NCI-H226 (cell line): ENCODE results near the gene DNAH10.
"Not testable (repeated sequence)": the region's sequence is repeated elsewhere in the genome, so short reads cannot be mapped to it uniquely, and the experiment has no call there.

Source experiments
- DNase-seq: peaks from one replicate; pipeline ENCODE4 v3.0.0-alpha.2; 2015

The DNAH10 gene

DNA sequence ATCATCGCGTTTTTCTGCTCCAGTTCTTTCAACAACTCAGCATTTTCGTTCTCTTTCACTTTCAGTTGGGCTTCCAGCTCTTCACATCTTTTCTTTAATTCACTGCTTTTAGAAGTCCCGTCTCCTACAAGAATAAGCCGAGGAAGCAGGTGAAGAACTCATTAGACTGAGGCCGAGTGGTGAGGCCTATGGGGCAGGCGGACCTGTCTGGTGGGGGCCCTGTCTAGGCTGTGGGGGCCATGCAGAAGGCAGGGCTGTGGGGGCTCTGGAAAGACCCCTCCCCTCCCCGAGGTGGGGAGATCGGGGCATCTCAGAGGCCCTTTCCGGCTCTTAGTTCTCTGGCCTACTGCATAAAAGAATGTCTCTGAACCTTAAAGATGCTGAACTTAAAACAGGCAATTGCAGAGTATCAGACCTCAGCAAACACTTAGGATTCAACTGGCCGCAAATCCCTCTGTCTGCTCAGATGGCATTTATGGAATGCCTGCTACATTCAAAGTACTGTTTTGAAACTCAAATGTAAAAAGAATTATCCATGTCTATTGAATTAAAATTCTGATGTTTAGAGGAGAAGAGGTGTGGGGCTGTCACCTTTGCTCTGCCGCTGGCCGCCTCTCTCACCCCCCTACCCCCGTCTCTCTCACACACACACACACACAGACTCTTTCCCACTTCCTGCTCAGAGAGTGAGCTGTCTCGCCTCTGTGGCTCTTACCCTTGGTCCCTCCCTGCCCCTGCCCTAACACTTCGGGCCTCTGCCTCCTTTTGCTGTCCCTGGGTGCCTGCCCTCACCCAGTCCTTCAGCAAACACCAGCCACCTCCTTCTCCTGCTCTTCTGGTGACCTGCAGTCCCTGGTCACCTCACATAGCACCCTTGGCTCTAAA is 175.8 kb downstream of the DNAH10 start:
- no peak for DNase-seq

DNA sequence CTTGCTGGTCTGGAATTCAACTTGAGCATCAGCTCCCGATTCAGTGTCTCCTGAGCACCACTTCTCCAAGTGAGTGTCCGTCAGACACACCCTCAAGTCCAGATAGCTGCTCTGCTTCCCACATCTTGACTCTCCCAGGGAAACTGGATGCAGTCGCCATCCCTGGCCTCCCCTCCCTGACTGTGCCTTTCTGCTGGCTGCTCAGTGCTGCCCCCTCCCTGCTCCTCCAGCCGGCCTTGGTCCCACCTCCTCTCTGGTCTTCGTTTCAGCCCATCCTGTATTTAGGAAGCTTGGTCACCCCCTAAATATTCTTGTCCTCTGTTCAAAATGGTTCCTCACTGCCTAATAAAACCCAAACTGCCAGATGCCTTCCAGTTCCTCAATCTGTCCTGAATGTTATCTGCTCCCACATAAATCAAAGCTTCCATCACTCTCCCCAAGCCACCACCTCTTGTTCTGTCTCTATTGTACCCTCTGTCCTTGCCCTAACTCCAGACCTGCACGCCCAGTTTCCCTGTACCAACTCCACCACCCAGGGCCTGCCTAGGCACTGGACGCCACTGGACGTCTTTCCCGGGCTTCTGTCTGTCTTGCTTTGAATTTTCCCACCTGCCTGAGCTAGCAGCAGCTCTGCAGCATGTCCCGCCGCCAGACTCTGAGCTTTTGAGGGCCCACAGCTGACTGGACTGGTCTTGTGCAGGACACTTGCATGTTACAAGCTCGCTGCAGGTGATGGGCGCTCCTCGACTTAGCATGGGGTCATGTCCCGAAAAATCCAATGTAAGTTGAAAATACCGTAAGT is 176.8 kb downstream of the DNAH10 start:
- DNase-seq = no peak

DNA sequence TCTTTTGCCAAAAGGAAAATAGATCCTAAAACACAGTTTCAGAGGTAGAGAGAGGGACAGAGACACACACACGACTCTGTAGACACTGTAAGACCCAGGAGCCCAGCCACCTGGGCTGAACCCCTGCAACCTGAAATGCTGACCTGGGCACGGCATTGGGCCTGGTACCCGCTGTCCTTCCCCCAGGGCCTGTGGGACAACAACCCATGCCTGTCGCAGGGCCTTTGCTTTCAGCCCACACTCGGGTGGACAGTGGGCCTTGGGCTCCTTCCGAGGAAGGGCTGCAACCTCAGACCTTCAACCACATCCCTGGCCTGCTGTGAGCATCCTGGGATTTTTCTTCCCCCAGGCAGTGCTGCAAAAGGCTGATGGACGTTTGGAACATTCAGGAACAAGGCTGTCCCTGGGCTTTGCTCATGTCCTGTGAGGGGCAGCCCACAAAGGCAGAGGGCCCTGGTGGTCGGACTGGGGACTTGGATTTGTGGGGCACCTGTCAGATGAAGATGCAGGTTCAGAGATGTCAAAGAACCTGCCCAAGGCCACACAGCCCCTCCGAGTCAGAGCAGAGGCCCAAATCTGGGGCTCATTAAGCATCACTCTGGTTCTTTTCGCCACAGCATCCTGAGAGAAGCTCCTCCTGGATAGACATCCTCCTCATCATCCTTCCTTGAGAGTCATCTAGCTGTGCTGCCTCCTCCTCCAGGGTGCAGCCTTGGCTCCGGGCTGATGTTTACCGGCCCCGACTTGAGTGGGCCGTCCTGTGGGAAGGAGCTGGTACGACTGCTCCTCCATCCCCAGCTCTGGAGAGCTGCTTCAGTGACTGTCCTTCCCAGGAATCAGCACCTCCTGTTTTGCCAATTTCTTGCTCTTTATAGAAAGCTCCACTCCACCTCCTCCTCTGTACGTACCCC is 177.9 kb downstream of the DNAH10 start:
- DNase-seq = no peak

DNA sequence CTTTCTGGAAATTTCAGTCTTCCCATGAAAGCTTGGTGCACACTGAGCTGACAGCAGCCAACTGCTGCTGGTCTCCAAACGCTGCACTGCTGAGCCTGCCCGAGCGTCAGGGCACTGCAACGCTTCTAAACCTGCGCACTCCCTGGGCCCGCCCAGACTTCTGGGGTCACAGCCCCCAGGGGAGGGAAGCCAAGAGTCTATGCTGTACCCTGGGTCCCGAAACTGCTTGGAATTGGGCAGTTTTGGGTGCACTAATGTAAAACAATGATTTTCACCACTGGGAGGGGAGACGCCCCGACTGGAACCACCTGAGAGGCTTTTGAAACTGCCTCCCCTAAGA is 178.5 kb downstream of the DNAH10 start:
- DNase-seq = no peak

DNA sequence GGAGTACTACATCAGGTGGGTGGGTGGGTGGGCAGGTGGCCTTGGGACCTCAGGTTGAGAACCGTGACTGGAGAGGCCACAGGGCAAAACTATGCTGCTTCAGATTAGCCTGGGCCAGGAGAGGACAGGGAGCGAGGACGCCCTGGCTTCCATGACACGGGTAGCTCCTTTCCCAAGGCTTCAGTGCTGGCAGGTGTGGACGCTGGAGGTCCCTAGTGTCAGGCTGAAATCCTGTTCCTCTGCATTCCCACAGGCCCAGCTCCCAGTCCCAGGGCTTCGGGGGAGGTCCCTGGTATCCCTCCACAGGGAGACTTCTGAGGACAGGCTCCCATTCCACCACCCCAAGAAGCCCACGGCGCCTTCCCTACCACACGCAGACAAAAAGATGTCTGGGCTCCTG is 178.9 kb downstream of the DNAH10 start:
- no peak for DNase-seq

DNA sequence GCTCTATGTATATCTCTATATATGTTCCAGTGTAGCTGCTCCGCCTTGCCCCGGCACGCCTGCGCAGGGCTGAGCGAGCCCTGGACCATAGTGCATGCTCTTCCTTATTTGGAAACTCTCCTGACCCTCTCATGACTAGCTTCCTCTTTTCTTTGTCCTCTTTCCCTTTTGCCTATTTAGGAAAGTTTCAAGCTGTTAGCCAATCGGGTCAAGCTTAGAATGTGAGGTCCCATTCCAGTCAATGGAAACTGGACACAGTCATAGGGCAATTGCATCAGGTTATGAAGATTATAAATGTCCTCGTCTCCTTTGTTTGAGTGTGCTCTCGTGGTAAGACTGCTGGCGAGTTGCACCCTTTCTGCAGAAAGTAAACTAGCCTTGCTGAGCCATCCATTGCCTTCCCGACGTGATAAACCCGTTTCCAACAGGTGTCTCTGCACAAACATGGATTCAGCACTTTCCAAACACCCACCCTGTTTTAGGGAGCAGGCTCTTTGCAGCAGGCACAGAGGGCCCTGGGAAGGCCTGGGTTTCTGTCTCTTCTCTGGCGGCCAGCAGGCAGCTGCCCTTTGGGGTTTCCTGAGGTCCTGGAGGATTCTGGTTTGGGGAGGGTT is 179.6 kb downstream of the DNAH10 start:
- no peak for DNase-seq

DNA sequence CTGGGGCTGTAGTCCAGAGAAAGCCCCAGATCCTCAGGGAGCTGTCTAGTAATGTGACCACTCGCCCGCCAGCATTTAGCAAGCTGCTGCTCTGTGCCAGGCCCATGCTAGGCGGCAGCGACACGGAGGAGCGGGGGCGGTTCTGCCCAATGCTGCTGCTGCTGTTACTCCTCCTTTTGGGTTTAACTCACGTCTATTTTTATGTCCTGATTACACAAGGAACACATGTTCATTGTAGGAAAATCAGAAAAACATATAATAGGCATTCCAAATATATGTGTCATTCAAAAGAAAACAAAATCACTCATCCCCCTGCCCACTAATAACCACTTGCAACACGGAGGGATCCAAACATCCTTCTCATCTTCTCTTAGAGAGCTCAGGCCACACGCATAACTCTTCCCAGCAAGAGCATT is 180.1 kb downstream of the DNAH10 start:
- DNase-seq = no peak

DNA sequence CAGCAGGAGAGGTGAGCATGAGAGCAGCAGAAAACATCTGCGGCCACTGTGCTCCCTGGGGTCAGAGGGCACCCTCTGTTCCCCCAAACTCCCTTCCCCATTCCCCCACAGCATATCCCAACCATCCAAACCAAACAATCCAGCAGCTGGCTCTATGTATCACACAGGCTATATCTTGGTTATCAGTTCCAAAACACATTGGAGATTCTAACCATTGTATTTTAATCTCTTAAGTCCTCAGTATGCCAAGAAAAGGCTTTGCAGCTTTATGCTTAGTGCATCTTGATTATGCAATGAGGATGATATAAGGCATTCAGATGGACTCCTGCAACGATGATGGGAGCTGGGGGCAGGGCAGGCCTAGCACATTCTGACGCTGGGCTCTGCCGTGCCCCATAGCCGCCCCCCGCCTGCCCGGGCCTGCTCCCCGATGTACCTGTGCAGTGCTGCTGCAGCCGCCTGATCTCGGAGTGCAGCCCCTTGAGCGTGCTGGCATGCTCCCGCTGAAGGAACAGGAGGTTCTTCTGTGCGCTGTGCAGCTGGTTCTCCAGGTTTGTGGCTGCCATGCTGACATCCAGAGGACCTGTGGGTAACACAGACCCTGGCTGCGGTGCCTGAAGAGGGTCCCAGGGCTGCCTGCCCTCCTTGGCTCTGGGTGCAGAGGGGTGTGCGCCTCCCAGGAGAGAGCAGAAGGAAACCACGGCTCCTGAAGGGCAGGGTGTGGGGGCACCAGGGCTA is 181.0 kb downstream of the DNAH10 start:
- no peak for DNase-seq

DNA sequence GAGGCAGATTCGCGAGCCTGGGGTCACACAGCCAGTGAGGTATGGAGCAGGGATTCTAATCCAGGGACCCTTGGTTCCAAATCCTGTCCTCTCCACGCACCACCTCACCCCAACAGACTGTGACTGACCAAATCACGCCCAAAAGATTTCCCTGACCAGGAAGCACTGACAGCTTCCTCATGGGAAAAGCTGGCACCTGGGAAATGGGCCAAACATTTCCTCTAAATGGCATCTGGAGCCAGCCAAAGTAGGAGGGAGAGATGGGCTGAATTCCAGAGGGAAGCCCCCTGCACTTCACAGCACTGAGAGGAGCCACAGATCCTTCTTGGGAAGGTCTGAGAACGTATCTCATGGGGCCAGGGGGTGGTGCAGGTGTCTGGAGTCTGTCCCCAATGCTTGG is 181.7 kb downstream of the DNAH10 start:
- no peak for DNase-seq

DNA sequence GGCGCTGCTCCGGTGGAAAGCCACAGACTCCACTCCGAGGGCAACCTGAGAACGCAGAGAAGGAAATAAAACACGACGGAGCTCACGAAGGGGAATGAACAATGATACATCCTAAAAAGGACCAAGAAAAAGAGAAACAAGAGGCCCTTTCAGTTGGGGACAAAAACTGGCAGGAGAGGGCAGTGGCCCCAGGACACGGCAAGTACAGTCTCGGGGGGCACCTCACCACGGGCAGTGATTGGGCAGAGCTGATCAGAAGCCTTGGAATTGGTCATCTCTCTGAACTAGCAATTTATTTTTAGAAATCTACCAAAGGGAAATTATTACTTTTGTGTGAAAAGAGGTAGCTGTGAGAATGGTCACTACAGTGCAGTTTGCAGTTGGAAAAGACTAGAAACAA is 182.6 kb downstream of the DNAH10 start:
- DNase-seq = no peak

DNA sequence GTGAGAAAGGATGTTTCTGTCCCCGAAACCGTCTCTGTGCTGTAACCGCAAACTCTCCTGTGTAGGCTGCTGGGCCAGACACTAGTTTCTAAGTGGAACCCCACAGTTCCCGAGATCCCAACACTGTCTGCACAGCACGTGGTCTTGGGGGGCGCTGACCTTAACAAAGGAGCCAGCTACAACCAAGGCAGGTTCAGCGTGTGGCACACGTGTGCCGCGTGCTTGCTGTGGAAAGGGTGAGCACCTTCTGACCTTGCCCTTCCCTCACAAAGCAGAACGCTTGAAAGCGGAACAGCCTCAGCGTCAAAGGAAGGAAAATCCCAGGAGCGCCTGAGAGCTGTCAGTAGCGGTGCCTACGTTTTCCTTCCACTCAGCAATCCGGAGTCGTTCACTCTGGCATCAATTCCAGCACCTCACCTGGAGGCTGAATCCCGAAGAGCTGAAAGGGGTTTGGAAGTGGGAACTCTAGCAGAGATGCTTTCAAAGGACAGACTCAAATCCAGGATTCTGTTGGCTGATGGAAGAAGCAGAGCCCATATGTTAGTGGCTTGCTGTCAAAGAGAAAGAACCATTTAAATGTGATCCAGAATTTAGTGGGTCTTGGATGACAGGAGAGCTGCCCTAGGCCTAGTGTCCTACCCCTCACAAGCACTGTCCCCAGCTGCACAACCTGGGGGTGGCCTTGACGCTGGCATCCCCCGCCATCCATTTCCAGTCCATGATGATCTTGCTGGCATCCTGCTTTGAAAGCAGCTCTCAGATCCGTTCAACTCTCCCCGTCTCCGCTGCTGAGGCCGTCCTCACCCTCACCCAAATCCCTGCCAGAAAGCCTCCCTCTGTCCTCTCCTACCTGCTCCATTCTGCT is 183.4 kb downstream of the DNAH10 start:
- DNase-seq = no peak

DNA sequence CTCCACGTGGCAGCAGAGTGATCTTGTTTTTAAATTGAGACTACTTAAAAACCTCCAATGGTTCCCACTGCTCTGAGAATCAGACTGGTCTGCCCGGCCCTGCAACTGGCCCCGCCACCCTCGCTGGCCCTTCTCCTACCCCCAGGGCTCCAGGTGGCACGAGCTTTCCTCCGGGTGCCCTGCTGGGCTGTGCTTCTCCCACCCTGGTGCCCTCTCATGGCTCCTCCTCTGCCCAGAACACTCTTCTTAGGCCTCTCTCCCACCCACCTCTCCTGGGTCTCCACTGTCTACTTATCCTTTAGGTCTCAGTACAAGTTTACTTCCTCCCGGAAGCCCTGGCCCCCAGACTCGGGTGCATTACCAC is 184.0 kb downstream of the DNAH10 start:
- no peak for DNase-seq

DNA sequence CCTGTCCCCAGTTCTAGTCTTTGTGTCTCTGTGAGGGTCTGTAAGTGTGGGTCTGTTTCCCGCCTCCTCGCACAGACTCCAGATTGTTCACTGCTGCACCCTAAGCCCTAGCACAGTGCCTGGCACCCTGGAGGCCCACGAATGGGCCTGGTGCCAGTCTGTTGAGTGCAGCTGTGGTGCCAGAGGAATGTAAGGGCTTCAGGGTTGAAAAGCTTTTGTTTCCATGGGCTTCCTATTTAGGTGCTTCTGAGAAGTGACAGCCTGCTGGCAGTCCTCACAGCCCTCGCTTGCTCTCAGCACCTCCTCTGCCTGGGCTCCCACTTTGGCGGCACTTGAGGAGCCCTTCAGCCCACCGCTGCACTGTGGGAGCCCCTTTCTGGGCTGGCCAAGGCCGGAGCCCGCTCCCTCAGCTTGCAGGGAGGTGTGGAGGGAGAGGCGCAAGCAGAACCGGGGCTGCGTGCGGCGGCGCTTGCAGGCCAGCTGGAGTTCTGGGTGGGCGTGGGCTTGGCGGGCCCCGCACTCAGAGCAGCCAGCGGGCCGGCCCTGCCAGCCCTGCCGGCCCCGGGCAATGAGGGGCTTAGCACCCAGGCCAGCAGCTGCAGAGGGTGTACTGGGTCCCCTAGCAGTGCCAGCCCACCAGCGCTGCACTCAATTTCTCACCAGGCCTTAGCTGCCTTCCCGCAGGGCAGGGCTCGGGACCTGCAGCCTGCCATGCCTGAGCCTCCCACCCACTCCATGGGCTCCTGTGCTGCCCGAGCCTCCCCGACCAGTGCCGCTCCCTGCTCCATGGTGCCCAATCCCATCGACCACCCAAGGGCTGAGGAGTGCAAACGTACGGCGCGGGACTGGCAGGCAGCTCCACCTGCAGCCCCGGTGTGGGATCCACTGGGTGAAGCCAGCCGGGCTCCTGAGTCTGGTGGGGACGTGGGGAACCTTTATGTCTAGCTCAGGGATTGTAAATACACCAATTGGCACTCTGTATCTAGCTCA is 184.7 kb downstream of the DNAH10 start:
- DNase-seq = not testable (repeated sequence)

DNA sequence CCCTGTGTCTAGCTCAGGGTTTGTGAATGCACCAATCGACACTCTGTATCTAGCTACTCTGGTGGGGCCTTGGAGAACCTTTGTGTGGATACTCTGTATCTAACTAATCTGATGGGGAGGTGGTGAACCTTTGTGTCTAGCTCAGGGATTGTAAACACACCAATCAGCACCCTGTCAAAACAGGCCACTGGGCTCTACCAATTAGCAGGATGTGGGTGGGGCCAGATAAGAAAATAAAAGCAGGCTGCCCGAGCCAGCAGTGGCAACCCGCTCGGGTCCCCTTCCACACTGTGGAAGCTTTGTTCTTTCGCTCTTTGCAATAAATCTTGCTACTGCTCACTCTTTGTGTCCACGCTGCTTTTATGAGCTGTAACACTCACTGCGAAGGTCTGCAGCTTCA is 185.4 kb downstream of the DNAH10 start:
- not testable (repeated sequence) for DNase-seq

DNA sequence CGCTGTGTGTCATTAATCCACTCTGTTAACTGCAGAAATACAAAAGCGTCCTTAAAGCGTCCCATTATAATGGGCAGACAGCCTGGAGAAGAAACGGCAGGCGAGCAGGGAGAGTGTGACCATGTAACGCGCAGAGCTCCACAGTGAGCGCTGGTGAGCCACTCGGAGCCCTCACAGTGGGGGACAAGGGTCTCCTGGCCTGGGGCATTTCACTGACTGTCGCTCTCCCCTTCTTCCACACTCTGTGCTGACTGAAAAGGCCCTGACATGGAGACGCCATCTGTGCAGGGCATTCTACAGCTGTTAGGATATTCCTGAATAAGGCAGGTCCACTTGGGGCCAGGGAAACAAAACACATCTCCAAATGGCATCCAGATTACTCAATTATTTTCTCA is 186.3 kb downstream of the DNAH10 start:
- no peak for DNase-seq

DNA sequence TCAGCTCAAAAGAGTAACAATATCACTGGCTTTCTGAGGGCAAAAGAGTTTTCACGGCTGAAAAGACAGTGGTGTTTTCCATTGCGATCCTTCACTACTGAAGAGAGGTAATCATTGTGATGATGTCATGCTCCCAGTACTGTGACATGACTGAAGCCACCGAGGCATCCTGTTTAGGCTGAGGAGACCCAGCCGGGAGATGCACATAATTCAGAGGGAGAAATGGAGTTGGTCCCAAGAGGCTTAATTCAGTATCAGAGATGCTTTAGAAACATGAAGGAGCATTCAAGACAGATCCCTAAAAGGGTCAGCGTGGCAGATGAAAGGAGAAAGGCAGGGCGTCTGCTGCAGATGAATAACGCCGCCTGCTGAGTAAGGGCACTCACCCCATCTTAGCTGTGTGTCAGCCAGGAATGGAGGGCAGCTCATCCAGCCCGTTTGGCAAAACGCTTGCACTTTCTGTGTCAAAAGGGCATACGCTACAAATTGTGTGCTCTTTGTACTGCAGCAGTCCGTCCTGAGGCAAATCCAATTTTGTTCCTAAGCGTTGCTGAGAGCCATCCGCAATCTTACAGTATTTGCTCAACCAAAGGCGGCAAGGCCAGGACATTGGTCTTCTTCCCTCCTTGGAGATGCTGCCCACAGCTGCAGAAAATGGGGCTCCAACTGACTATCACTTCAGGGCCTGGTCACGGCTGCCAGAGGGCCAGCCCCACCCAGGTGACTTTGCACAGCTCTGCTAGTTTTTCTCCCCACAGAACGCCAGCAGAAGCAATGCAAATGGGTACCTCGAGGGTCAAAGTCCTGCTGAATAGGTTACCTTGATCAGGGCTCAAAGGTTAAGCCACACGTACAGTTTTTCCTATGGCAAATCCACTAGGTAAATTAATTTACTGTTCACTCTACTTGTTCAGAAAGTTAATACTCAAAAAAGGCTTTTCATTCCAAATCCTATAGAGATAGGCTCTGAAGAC is 187.0 kb downstream of the DNAH10 start:
- DNase-seq = no peak

DNA sequence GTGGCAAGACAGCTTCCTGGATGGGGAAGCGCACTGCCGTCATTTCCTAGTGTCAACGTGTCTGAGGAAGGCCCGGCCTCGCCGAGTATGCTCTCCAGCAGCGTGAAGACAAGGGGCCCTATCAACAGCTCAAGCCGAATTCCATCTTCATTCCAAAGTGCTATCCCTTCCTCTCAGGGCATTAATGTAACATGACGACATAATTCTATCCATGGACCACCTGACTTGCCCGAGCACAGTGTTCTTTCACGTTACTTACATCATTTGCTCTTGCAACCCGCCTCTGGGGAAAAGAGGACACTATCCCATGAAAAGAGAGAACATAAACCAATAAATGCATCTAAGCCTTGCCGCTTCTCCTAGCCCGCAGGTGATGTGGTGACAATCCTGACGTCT is 187.7 kb downstream of the DNAH10 start:
- DNase-seq = no peak
